GF-D8 (cell line): Measurements from ENCODE around the gene GPRC5C.

Experiments used
- DNase-seq: peaks from one replicate; lab custom pipeline; 2025; lab: John Stamatoyannopoulos, UW

The GPRC5C gene

GRCh38 chr17:74433421-74434121 is 1.7 kb downstream of the GPRC5C start:
- DNase-seq = no peak

DNA sequence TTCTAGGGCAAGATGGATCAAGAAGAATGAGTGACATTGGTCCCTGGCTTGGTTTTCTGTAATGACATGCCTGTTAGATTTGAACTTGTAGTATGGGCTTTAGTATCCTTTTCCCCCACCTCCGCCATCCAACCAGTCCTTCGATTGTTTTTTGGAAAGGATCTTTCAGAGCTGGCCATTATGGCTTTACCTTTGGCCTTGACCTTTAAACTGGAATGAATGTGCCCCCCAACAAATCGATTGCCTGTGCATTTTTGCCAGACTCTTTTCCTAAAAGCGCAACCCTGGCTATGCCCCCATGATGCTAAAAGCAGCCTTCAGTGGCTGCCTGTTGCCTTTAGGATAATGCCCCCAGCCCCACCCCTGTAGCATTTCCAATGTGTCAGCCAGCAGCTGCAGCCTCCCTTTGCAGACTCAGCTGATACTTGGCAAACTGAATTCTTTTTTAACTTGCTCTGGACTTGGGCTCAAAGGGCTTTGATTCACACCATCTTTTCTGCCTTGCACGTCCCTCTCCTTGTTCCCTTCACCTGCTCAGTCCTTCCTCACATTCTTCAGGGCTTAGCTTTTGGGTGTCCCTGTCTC is 4.0 kb downstream of the GPRC5C start:
- no peak for DNase-seq

- no peak for DNase-seq
Measured at GRCh38 chr17:74437702-74438101, 5.8 kb downstream of the GPRC5C start.

GRCh38 chr17:74439691-74440567 is 8.0 kb downstream of the GPRC5C start:
- no peak for DNase-seq

GRCh38 chr17:74441537-74441936 is 9.6 kb downstream of the GPRC5C start:
- no peak for DNase-seq

DNA sequence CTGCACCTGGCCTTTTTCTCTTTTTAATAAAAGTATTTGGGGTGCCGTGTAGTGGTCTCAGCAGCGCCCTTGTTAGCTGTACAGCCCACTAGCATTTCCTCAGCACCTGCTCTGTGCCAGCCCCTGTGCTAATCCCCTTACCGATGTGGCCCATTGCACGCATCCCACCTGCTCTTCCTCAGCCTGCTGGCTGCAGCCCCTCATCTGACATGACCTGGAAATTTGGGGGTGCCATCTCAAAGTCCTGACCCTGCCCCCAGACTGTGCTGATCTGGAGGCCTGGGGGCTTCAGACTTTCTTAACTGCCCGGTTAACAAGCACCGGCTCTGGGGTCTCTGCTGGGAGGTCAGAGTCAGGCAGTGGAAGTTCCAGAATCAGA is 10.4 kb downstream of the GPRC5C start:
- DNase-seq = no peak

DNA sequence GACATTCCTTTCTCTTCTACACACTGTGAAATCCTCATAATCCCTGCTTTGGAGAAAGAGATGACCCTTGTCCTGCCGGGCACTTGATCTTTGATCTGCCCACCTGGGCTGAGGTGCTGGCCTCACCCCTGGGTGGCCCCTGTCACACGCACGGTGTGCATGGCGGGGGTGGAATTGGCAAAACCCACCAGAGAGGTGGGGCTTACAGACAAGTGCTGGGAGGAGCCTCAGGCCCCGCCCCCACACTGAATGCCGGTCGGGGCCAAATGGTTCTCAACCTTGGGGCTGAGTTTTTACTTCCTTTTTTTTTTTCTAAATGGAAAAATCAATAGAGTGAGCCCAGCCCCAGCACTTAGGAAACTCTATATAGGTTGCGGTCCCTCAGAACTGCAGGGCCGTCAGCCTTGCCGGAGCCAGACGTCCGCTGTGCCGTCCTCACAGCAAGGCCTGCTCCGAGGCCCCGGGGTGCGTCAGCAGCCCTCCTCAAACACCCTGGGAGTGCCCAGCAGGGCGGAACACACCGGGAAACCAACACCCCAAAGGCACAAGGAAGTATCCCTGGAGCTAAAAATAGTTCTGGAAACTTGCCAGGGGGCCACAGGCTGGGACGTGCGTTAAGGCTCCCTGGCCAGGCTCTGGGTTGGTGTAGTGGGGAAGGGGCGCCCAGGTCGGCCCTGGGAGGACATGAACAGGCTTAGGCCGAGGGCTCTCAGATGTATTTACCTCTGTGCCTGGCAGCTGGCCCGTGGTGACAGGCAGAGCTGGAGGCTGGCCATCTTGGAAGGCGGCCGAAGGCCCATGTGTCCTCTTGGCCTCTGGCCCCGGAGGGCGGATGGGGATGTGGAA is 11.0 kb downstream of the GPRC5C start:
- DNase-seq = peak; percentile 45

DNA sequence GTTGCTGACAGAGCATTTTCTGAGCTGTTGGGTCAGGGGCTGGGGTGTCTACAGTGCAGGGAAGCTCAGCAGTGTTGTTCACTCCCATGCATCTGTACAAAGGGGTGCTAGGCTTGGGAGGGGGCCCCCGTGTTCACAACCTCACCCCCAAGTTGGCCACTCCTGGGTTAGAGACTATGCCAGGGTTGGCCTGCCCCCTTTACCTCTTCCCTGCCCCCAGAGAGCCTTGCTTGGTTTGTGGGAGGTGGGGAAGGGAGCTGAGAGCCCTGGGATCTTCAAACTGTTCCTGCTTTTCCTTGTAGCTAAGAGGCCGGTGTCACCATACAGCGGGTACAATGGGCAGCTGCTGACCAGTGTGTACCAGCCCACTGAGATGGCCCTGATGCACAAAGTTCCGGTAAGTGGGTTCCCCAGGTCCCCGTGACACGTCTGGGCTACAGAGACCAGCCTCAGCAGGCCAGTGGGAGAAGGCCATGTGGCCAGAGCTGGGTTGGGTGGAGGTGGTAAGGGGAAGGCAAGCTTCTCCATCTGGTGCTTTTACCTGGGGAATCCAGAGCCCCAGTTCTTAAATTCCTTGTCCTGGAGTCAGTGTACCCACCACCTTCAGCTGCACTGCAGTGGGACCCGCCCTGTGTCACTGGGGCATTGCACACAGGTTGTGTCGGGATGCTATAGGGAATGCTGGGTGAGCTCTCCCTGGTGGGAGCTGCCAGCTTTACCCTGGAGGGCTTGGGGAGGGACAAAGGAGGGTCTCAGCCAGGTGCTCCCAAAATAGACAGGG is 11.8 kb downstream of the GPRC5C start:
- DNase-seq = no peak

- DNase-seq = no peak
Measured at GRCh38 chr17:74444406-74444805, 12.5 kb downstream of the GPRC5C start.

DNA sequence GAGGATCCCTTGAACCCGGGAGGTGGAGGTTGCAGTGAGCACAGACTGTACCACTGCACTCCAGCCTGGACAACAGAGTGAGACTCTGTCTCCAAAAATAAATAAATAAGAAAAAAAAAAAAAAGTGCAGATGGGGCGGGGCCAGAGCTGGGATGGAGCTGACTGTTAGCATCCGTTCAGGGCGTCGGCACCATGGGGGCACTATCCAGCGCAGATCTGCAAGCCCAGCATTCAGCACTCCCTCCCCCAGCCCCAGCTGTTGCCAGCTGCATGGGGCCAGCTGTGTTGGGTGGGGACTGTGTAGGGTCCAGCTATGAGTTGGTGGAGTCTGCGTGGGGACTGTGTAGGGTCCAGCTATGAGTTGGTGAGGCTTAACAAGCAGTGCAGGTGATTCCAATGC is 13.3 kb downstream of the GPRC5C start:
- DNase-seq = no peak

- DNase-seq = no peak
Measured at GRCh38 chr17:74446551-74447500, 14.9 kb downstream of the GPRC5C start.

DNA sequence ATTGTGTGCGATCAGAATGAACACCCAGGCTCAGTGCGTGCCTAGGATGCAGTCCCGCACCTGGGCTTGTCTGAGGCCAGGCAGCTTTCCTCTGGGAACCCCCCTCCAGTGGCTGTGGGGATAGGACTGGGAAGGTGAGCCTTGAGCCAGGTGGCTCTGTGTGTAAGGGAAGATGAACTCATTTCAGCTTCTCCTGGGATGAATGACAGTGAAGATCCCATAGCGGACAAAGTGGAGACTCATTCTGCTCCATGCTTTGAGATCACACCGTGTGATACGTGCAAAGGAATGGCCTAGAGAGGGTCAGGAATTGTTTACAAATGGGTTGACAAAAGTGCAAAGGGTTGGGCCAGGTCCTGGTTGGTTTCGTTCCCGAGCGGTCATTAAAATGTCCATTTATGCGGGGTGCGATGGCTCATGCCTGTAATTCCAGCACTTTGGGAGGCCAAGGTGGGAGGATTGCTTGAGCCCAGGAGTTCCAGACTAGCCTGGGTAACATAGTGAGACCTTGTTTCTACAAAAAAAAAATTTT is 15.8 kb downstream of the GPRC5C start:
- DNase-seq = no peak

GRCh38 chr17:74448756-74449155 is 16.9 kb downstream of the GPRC5C start:
- no peak for DNase-seq

DNA sequence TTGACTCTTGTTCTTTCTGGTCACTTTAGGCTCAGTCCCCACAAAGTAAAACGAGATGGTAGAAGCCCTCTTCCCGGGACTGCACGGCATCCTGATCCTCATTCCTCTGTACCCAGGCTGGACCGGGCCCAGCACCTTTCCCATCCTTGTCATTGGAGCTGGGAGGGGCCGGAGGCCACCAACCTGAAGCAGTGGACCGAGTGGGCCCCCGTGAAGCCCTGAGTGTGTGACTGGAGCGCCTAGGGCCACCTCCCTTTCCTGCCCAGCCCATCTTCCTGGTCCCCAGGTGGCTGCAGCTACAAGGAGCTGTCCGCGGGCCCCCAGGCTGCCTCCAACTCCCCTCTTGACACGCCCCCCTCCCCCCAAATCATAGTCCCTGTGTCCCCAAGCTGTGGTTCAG is 17.4 kb downstream of the GPRC5C start:
- no peak for DNase-seq

DNA sequence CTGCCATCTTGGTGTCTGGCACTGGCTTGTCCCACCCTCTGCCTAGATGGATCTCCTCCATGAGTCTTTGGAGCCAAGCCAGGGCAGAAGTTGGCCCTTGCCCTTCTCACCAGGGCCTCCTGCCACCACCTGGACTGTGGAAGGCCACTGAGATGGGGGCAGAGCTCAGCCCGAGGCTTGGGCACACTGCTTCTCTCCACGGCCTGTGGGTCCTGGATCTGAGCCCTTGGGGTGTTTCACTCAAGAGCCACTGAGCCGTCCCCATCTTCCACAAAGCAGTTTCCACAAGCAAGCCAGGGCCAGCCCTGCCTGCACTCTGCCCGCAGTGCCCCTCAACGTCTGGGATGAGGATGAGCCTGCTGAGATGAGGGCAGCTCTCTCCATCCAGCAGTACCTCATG is 17.9 kb downstream of the GPRC5C start:
- DNase-seq = no peak

DNA sequence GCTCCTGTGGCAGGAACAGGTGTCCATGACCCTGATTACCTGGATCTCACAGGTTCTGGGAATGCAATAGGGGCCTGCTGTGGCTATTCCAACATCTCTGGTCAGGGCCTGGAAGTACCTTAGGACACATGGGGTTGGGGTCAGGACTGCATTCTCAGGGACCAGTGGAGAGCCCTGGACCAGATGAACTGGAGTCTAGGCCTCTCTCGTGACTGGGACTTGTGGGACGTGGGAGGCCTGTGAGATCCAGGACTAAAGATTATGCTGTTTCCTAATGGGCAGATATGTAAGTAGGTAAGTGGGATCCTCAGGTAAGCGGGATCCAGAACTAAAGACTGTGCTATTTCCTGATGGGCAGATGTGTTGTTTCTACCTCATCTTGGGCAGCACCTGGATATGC is 18.3 kb downstream of the GPRC5C start:
- DNase-seq = no peak

GRCh38 chr17:74450925-74451403 is 19.1 kb downstream of the GPRC5C start:
- no peak for DNase-seq

GRCh38 chr17:74451557-74451956 is 19.7 kb downstream of the GPRC5C start:
- DNase-seq = no peak

- no peak for DNase-seq
Measured at GRCh38 chr17:74452033-74452840, 20.3 kb downstream of the GPRC5C start.
